M059J (cell line): ENCODE results near the gene NR2F1. TPM values are rescaled to one million over a fixed set of nuclear protein-coding genes. Genes with fewer than 3 reads are reported as not detected.

Experiments used
- DNase-seq: peaks from one replicate; pipeline ENCODE4 v3.0.0-alpha.2; 2012; ENCODE audit warnings: low read depth
- total RNA-seq: library from RNA; depleted of rRNA; stranded (reverse); fragments of >200 nt; shearing (Covaris generic); gene quantifications from 2 replicates; pipeline ENCODE4 v1.2.3, GENCODE V29; 2014

Gene NR2F1
- total RNA-seq, 1 experiment from 2014 or later, result 67.9 TPM

DNA sequence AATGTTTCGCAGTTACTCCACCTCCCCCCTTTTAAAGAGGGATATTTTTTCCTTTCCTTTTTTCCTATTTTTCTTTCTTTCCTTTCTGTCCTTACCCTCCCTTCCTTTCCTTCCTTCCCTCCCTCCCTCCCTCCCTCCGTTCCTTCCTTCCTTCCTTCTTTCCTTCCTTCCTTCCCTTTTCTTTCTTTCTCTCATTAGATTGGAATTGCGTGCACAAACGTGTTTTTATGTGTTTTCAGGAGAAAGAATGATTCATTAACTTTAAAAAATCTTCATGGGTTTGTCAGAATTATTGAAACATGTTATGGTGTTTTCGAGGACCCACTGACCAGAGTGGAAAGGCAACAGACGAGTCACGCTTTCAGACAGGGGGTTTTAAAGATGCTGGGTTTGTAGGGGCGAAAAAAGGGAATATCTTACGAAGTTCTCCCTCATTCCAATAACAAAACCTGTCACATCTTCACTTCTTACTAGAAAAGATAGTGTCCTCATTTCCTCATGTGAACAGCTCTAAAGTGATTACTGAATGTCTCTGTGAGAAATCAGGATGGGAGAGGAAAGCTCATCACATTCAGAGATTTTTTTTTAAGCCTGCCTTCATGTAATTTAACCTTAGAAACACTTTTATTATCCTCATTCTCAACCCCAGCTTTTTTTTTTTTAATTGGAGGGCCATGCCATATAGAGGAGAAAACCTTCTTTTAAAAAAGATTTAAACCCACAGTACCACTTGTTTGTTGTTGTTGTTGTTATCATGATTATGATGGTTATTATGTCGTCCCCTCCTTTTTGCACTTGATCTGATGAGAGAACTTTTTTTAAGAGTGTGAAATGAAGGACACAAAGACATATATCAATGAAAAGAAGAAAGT is 21.9 kb downstream of the NR2F1 start:
- no peak for DNase-seq

DNA sequence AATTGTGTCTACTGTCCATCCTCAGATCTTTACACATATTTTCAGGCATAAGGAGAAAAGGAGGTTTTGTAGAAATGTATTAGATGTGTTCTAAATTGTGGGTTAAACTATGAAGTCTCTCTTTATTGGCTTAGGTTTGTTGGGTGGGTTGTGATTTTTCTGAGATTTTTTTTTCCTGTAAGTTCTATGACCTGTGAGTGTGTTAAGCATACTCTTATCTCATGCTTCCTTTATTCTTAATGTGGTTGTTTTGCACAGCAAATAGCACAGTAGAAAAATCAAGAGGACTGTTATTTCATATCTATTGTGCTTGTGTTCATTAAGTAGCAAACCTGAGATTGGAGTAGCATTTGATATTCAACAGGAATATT is 23.3 kb downstream of the NR2F1 start:
- no peak for DNase-seq

DNA sequence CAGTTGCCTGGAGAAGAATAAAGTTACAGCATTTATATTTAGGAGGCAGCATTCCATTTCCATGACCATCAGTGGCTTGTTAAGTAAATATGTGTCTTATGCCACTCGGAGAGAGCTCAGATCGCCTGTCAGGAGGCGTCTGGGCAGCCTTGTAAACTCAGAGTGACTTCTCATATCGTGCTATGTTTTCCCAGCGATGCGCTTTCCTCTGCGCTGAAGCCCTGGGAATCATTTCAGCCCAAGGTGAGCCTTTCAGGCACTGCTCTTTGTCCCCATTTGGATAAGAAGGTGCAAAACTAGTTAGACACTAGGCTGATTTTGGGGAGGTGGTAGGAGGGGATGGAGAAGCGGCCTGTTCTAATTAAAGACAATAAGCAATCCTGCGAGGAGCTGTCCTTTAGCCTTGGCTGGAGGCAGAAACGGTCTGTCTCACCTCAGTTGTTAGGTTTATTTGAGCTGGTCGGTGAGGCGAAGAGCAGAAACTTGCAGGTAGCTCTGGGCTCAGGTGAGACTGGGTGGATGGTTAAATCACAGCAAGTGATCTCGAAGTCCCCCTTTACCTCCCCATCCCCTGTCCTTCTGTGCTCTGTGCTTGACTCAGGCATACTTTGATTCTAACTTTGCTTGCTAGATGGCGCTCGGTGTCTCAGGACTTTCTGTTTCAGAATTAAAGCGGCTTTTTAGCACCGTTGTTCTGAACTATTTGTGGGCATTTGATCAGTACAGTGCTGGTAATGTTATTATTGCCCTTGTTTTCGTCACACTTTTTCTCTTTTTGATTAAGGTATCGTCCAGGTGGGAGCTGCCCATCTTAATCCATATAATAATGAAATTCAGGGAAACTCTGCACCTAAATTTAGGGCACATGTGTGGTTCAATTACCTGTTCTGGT is 24.6 kb downstream of the NR2F1 start:
- DNase-seq, result peak; percentile 91

DNA sequence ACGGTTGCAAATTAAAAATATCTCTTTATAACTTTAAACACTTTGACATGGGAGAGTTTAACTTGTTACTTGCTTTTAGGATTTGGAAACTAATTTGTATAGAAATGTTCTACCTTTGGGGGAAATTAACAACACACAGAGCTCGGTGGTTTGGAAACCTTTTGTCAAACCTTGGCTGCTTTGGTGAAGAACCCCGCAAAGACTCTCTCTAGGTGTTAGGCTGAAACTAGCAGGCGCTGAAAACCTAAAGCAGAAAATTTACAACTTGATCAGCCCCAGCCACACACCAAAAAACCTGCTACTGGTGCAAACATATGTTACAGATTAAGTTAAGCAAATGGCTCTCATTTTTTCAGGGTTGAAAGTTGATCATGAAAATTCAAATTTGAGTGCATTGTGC is 25.8 kb downstream of the NR2F1 start:
- no peak for DNase-seq

DNA sequence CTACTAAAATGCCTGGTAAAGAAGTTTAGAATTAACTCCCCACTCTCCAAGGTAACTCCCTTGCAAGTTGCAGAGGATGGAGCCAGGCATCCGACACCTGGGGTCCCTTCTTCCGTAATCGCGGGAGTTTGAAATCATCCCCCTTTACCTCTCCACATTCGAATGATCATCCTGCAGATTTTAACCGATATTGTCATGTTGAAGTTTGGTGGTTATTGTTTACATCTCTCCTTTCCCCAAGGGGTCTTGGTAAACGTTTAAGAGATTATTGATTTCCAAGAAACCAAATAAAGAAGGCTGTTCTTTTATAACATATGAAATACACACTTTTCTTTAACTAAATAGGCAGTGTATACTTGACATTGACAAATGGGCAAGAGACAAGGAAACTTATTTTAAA is 26.7 kb downstream of the NR2F1 start:
- DNase-seq, result no peak

DNA sequence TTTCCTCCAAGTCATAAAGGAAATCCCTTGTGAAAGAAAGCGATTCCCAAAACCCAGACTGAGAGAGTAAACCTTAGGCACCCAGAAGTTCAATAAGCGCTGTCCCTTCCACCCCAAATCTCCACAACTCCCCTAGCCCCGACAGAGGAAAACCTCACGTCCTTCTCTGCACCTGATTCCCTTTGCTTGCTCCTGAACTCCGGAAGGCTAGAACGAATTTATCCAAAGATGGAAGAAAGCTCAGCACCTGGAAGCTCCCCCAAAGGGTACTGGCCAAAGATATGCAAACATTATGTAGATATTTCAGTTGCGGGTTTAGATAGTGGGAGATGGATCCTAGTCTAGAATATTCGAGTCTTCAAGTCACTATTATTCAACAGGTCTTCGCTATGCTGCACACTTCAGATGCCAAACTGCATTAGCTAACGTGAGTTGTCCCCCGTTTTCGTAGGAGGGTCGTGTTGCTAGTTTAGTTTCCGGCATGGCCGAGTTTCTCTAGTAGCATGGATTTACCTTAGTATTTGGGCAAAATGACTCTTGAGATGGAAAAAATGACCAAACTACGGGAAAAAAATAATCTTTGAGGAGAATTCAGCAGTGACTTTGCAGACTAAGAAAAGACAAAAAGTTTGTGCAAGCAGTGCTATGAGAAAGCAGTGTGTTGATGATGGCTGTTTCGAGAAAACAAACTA is 27.7 kb downstream of the NR2F1 start:
- no peak for DNase-seq

DNA sequence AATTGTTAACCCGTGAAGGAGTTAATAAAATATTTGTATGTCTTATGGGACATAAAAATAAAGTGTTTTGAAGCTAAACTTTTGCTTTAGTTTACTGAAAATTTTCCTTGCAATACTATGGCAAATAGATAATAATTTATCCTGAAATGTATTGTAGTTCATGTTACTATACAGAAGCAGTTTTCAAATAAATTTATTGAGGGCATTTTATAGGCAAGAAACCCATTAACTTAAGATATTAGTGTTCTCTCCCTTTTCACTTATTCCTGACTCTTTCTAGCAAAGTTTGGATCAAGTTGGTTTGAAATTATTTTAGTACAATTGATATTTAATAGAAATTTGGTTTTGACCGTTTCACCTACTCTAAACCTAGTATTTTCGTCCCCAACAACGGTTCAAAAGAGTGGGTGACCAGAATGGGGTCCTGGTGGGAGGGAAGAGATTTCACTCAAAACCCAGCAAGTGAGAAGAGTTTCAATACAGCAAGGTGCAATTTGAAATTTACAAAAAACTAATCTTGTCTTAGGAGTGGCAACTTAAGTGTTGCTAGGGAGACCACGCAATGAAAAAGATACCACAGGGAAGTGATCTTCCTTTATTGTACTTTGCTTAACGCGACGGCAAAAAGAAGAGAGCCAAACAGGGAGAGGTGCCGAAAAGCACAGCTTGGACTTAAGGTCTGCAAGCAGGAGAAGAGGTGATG is 28.4 kb downstream of the NR2F1 start:
- DNase-seq, result no peak

DNA sequence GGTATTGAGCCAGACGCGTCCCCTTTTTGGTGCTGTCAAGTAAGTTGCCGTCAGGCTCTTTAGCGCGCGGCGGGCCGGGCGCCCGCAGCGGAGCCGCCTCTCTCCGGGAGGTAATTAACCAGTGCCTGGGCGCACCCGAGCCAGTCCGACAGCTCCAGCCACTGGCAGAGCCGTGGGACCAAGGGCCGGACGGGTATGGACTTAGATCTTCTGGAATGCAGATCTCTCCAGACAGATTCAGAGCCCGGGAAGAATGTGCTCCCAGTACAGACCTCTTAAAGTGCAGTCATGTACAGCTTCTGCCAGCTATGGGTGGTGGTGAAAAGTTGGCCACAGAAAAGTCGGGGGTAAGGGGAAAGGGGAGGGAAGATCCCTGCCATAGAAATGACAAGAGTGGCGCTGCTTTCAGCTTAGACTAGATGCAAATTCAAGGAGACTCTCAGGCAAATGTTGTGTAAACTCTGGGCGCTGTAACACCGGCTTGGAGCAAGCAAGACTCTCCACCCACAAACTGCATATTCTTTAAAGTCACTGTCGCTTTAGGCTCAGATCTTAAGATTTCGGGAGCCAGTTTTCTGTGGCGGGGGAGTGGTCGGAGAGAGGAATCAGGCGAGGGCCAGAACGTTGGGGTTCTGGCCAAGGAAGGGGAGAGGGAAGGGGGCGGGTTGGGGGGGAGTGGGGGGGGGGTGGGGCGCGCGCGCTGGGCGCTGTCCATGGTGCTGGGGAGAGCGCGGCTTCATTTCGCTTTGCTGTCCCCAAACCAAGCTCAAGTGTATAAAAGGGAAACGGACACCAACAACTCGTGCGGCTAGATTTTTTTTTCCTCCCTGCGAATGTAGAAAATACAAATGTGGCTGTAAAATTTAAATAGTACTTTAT is 29.2 kb downstream of the NR2F1 start:
- peak; percentile 46 for DNase-seq

DNA sequence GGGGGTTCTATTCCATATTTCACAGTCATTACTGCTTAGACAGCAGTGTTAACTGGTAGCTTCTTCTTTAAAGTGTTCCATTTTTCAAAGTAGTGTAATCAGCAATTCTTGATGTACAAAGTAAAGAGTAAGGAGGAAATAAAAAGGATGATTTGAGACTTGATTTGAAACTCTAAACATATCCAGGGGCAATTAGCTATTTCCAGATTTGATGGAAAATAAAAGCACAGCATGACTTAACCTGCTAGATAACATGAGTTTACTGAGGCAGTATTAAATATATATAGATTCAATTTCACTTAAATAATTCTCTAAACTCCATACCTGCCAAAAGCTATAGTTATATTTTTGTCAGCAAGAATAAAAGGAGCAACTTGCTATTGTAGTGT is 29.8 kb downstream of the NR2F1 start:
- DNase-seq, result no peak

DNA sequence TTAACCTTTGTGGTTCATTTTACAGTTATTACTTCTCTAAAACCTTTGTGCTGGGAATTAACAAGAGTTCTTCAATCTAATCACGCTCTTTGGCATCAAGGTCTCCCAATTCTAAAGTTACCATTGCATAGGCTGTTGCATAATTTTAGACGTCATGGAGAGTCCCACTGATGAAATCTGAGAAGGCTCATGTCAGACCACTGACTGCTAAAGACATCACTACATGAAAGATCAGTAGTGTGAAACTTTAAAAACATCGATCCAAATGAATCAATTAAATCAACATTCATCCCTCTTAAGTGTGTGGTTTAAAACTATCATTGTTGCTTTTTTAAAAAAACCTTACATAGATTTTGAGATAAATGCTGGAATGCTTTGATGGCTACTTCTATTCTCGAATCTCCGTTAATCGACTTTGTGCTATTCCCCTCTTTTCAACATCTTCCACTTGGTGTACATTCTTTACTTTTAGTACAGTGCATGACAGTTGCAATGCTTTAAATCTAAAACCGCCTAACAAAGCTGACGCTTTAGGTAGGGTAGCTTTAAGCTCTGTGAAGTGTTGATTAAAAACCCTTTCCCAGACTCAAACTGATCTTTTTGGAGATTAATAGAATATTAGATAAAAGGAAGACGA is 33.6 kb downstream of the NR2F1 start:
- no peak for DNase-seq

DNA sequence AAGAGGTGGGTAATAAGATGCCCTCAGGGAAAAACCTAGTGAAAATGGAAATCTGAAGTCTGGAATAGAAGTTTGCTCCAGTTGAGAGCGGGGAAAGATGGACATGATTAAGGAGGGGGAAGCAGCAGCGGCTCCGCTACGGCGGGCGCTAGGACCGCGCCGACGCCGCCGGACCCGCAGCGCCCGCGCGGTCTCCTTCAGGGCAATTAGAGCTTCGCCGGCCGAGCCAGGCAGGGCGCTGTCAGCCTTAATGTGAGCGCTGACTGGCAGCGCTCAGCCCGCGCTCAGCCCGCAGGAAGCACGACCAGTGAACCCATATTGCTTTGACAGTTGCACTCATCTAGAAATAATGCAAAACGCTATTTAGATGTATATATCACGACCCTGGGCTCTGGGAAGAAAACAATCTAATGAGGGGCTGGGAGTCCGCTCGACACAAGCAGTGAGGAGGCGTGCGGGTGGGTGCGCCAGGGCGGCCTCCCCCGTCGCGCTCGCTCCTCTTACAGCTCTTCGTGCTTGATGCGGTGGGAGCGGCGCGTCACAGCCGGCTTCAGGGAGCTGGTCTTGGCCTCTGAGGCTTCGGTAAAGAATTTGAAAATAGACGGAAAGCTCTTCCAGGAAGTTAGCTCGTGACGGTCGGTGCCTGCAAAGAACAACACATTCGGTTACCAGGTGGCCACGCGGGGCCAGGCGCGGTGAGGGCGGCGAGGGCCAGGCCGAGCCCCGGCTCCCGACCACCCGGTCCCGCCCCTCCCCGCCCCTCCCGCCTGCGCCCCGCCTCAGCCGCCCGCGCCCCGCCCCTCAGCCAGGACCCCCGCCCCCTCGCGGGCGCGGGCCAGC is 37.7 kb downstream of the NR2F1 start:
- DNase-seq, result peak; percentile 83

DNA sequence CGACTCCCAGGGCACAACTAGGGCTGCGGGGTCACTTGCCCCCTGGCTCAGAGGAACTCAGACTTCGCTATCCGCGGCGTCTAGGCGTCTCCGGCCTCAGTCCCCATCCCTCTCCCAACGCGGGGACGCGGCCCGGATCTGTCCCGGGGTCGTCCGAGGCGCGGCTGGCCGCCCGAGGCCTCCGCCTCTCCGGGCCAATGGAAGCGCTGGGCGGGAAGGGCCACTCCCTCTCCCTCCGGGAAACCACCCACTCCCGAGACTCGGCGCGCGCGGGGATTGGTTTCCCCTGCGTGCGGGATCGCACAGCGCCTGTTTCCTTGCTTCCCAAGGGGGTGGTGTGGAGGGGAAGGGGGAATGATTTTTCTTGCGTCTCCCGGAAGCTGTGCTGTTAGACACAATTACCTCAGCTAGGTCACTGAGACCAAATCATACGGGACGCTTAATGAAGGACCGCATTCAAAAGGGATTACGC is 38.3 kb downstream of the NR2F1 start:
- DNase-seq, result peak; percentile 93

DNA sequence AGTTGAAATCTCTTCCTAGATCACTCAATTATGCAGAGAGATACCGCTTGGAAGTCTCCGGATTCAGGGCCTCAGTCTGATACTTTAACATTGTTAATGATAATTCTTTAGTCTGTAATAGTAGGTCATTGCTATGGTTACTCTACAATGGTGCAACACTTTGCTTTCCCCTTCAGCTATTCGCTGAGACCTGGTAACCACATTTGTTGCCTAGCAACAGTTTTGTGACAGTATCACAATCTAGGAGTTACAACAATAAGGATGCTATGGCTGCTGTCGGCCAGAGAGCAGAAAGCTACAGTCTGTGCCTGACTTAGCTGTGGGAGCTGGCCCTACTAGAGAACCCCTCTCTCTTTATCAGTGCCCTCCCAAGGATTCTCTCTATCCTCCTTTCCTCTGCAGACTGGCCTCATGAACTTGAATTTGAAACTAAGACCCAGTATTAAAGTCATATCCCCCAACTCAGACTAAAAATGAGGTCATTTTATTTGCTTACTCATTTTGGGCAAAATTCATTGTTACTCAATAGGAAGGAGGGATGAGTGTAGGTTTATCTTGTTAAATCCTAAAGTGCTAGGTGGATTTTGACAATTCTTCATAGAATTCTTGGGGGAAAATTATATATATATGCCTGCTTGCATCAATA is 39.3 kb downstream of the NR2F1 start:
- DNase-seq, result peak; percentile 91

DNA sequence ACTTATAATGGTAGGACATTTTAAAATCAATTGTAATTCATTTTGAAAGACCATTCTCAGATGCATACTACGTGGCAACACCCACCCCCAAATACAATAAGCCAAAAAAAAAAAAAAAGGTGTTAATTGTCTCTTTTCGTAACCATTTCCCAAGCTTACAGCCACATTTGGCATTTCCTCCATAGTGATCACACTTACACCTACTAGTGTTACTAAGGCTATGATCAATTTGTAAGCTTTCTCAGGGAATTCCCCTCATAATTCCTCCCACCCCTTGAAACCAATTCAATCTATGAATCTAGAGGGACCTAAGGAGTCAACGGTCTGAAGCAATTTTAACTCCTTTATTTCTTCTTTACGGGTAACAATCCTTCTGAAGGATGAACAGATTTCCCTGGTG is 40.1 kb downstream of the NR2F1 start:
- DNase-seq, result no peak

DNA sequence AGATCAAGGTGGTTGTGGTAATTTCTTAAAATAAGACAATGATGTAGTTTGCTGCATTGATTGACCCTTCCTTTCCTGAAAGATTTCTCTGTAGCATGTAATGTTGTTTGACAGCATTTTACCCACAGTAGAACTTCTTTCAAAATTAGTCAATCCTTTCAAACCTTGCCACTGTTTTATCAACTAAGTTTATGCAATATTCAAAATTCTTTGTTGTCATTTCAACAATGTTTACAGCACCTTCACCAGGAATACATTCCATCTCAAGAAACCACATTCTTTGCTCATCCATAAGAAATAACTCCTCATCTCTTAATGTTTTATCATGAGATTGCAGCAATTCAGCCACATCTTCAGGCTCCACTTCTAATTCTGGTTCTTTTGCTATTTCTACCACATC is 43.8 kb downstream of the NR2F1 start:
- DNase-seq, result no peak

DNA sequence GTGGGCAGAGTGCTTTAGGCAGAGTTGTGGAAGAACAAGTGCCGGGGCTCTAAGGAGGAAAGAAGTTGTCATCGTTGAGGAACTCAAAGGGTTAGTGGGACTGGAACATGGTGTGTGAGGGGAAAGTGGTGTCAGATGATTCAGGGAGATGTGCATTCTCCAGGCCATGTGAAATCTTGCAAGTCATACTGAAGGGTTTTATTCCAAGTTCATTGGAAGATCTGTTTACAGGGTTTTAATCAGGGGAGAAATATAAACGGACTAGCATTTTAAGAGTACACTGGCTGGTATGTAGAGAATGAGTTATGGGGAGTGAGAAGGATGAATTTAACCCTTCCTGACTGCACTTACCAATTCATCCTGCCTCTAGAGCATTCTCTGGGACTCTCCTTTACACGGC is 49.3 kb downstream of the NR2F1 start:
- DNase-seq, result no peak

DNA sequence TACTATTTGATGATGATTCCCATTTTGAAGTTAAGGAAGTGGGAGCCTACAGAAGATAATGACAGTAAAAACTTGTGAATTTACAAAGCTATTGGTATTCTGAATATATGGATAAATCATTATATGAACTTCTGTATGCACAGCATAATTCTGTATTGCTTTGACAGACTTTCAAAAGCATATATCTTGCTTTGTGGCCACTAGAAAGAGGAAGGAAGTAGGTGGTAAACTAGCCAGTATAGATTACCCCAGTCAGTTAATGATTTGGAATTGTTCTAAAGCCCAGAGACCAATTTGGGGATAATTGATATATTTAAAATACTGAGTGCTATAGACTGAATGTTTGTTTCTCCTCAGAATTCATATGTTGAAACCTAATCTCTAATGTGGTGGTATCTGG is 53.0 kb downstream of the NR2F1 start:
- DNase-seq, result no peak

DNA sequence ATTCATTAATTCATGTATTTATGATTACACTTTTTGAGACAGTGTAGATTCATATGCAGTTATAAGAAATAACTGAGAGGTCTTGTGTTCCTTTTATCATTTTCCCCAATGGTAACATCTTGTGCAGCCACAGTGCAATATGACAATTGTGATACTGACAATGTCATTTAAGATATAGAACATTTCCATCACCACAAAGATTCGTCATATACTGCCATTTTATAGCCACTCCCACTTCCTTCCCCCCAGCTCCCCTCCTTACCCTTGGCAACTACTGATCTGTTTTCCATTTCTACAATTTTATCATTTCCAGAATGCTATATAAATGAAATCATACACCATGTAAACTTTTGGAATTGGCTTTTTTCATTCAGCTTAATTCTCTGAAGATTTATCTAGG is 53.8 kb downstream of the NR2F1 start:
- no peak for DNase-seq

DNA sequence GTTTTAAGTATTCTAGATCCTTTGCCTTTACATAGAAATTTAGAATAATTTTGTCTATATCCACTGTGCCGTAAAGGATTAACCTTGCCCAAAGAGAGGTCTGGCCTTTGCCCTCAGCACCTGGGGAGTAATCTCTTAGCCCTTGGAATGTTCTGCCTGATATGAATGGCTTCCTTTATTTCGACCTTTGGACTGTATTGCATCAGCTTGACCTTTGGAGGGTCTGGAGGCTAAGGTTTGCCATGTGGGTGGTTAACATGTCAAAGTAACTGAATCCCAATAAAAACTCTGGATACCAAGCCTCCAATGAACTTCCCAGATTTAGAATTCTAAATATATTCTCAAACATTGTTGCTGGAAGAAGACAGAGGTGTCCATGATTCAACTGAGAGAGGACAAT is 54.7 kb downstream of the NR2F1 start:
- no peak for DNase-seq
